HCT116 (cell line): Measurements from ENCODE around the gene CSN1S1. TPM values are rescaled to one million over a fixed set of nuclear protein-coding genes. Genes with fewer than 3 reads are reported as not detected.

Experiments used
- ATAC-seq: fragments of 200-7000 bp; cut with Tn5 transposase; 2 replicates; pipeline ENCODE4 v1.9.1; 2020; ENCODE audit warnings: mild to moderate bottlenecking, moderate library complexity
- BruUV-seq: library from RNA; stranded (reverse); fragments of 400-500 nt; replicated peaks from 2 replicates; lab custom pipeline; 2021; lab: Mats Ljungman, UMichigan
- CTCF ChIA-PET: fragments of 300-600 bp; sonication (Branson Sonifier 250); formaldehyde crosslinking; loops from one replicate; lab custom pipeline; 2021; ENCODE audit warnings: antibody characterized with exemption; lab: Charles Lee
- POLR2A ChIA-PET: fragments of 300-600, 350-600 bp; sonication (Branson Sonifier 250); formaldehyde crosslinking; loops from one replicate; lab custom pipeline; 2021; ENCODE audit warnings: antibody characterized with exemption; lab: Charles Lee
- RAD21 ChIA-PET, 2 experiments: fragments of 300-600 bp; sonication (Branson Sonifier 250); formaldehyde crosslinking; loops; one replicate each; lab custom pipeline; 2023; ENCODE audit warnings: low total read pairs in 2 of 2; ENCODE audit not compliant: uncharacterized antibody in 2 of 2, unreplicated experiment in 2 of 2, low non-redundant PET in 1 of 2; lab: Charles Lee
- DNase-seq: peaks from one replicate; pipeline ENCODE4 v3.0.0-alpha.2; 2010; ENCODE audit warnings: low read depth, low spot score
- H2AFZ ChIP-seq: fragments of 200-600 bp; shearing (Covaris generic), sonication (generic); 2 replicates; pipeline ENCODE4 v1.6.1; 2017; ENCODE audit warnings: low read depth, mixed run types, mixed read lengths, antibody characterized with exemption, low read length; ENCODE audit not compliant: poor library complexity, severe bottlenecking
- H3K27ac ChIP-seq: 2 replicates; pipeline ENCODE4 v1.5.1; 2012; ENCODE audit warnings: low read depth, low read length
- H3K27me3 ChIP-seq: fragments of 200-600 bp; sonication (generic); 2 replicates; pipeline ENCODE4 v1.6.1; 2016; ENCODE audit warnings: mixed run types, low read length, mixed read lengths; ENCODE audit not compliant: insufficient read depth
- H3K36me3 ChIP-seq, 2 experiments: fragments of 200-500 bp in 1 of 2; fragments of 200-600 bp in 1 of 2; sonication (Bioruptor generic) in 1 of 2; sonication (generic) in 1 of 2; 2 replicates each; pipeline versions ENCODE4 v1.5.1 to v1.6.1; 2014 to 2016; ENCODE audit warnings: low read length in 2 of 2, inconsistent platforms in 1 of 2, mixed read lengths in 1 of 2, mixed run types in 1 of 2; ENCODE audit not compliant: insufficient read depth in 2 of 2, control insufficient read depth in 1 of 2
- H3K4me1 ChIP-seq, 2 experiments: fragments of 200-600 bp in 1 of 2; sonication (generic) in 1 of 2; 2 replicates each; pipeline versions ENCODE4 v1.5.1 to v1.6.1; 2012 to 2017; ENCODE audit warnings: low read length in 2 of 2, inconsistent platforms in 1 of 2, mild to moderate bottlenecking in 1 of 2, mixed read lengths in 1 of 2, mixed run types in 1 of 2, moderate library complexity in 1 of 2; ENCODE audit not compliant: insufficient read depth in 2 of 2, control insufficient read depth in 1 of 2
- H3K4me2 ChIP-seq: fragments of 200-600 bp; sonication (generic); 2 replicates; pipeline ENCODE4 v1.6.1; 2017; ENCODE audit warnings: mixed run types, low read length, mixed read lengths
- H3K4me3 ChIP-seq, 2 experiments: fragments of 200-600 bp in 1 of 2; sonication (generic) in 1 of 2; replicated peaks in 1 of 2; 2 replicates each; pipeline ENCODE4 v1.5.1; 2011 to 2016; ENCODE audit warnings: low read length in 2 of 2, control low read depth in 1 of 2, low read depth in 1 of 2, mild to moderate bottlenecking in 1 of 2, mixed read lengths in 1 of 2, mixed run types in 1 of 2
- H3K79me2 ChIP-seq: fragments of 200-600 bp; sonication (generic); 2 replicates; pipeline ENCODE4 v1.6.1; 2017; ENCODE audit warnings: mild to moderate bottlenecking, mixed run types, low read length, moderate library complexity, mixed read lengths; ENCODE audit not compliant: insufficient read depth
- H3K9ac ChIP-seq: fragments of 200-600 bp; sonication (generic); 2 replicates; pipeline ENCODE4 v1.6.1; 2016; ENCODE audit warnings: low read length, mixed read lengths
- H3K9me2 ChIP-seq: fragments of 200-600 bp; sonication (generic), shearing (Covaris generic); 2 replicates; pipeline ENCODE4 v1.6.1; 2017; ENCODE audit warnings: mixed run types, mild to moderate bottlenecking, moderate library complexity; ENCODE audit not compliant: insufficient read depth
- H3K9me3 ChIP-seq, 2 experiments: fragments of 200-500 bp in 1 of 2; fragments of 200-600 bp in 1 of 2; sonication (Bioruptor generic) in 1 of 2; sonication (generic) in 1 of 2; 2 replicates each; pipeline ENCODE4 v1.6.1; 2014 to 2017; ENCODE audit warnings: low read length in 2 of 2, mixed read lengths in 2 of 2, inconsistent platforms in 1 of 2, low read depth in 1 of 2, mild to moderate bottlenecking in 1 of 2, mixed run types in 1 of 2, moderate library complexity in 1 of 2; ENCODE audit not compliant: control insufficient read depth in 1 of 2, insufficient read depth in 1 of 2
- H4K20me1 ChIP-seq: fragments of 200-600 bp; sonication (generic), shearing (Covaris generic); 2 replicates; pipeline ENCODE4 v1.6.1; 2017; ENCODE audit warnings: mixed run types, mild to moderate bottlenecking, moderate library complexity; ENCODE audit not compliant: insufficient read depth
- ATF3 ChIP-seq: IDR thresholded peaks from 2 replicates; pipeline ENCODE4 v1.6.1; 2012
- CEBPB ChIP-seq: IDR thresholded peaks from 2 replicates; pipeline ENCODE4 v1.6.1; 2012; ENCODE audit warnings: low read depth
- EGR1 ChIP-seq: IDR thresholded peaks from 2 replicates; pipeline ENCODE4 v1.6.1; 2012; ENCODE audit warnings: low read depth
- FOSL1 ChIP-seq: IDR thresholded peaks from 2 replicates; pipeline ENCODE4 v1.6.1; 2012; ENCODE audit warnings: low read depth
- POLR2A ChIP-seq: IDR thresholded peaks from 2 replicates; pipeline ENCODE4 v1.7.0; 2011; ENCODE audit warnings: borderline replicate concordance; ENCODE audit not compliant: insufficient read depth, insufficient read length; ENCODE audit errors: extremely low read depth
- RAD21 ChIP-seq: IDR thresholded peaks from 2 replicates; pipeline ENCODE4 v1.6.1; 2012; ENCODE audit warnings: low read depth, mild to moderate bottlenecking
- TCF7L2 ChIP-seq: IDR thresholded peaks from 2 replicates; pipeline ENCODE4 v1.7.0; 2011; ENCODE audit warnings: borderline replicate concordance, inconsistent platforms; ENCODE audit not compliant: insufficient read depth, insufficient read length; ENCODE audit errors: extremely low read depth
- ZBTB33 ChIP-seq: IDR thresholded peaks from 2 replicates; pipeline ENCODE4 v1.6.1; 2011; ENCODE audit warnings: mild to moderate bottlenecking, low read length, moderate library complexity; ENCODE audit not compliant: insufficient replicate concordance; ENCODE audit errors: extremely low read depth
- ZFX ChIP-seq: fragments of 450-650 bp; IDR thresholded peaks from 2 replicates; pipeline ENCODE4 v1.6.1; 2017
- intact Hi-C: fragments of 100-400 bp; cut with micrococcal nuclease; formaldehyde crosslinking; loops from 2 replicates; pipeline ENCODE4 v1.10.0; 2022
- total RNA-seq: library from RNA; stranded (reverse); gene quantifications from one replicate; pipeline ENCODE4 v1.2.1, GENCODE V29; 2021; ENCODE audit not compliant: unreplicated experiment
- TF ChIP-seq, protein P1 (sequence below): IDR thresholded peaks from 2 replicates; pipeline ENCODE4 v1.6.1; 2012
- TF ChIP-seq, protein P2 (sequence below), 3 experiments: fragments of 200-600 bp in 1 of 3; sonication (generic) in 1 of 3; IDR thresholded peaks in 2 of 3; conservative IDR thresholded peaks in 1 of 3; 2 replicates each; pipeline ENCODE4 v1.5.1; 2012 to 2017; ENCODE audit warnings: low read depth in 2 of 3, low read length in 2 of 3, antibody characterized with exemption in 1 of 3, borderline replicate concordance in 1 of 3, control low read depth in 1 of 3, mild to moderate bottlenecking in 1 of 3, mixed read lengths in 1 of 3, mixed run types in 1 of 3, moderate library complexity in 1 of 3; ENCODE audit not compliant: insufficient read depth in 1 of 3

The CSN1S1 gene
- total RNA-seq, 1 experiment from 2014 or later, result not detected

DNA sequence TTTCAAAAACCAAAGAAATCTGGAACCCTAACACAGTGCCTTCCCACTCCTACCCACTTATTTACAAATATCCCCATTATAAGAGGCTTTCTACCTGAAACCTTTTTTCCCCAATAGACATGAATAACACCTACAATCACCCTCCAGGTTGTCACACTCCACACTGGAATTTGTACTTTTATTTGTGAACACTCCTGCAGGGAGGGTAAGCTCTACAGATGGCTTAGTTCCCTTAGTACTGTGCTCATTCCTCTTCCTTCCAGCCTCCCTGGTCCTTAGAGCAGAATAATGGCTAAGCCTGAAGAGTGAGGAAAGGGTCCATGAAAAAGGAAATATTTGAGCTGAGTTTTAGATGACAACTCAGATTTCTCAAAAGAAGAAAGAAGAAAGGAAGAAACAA lies 48.7 kb upstream of the CSN1S1 start:
- no TSS peak for BruUV-seq
- no peaks in the 10 kb centered on the region for H3K79me2 ChIP-seq
- H3K9me3 ChIP-seq, result no peaks in the 10 kb centered on the region
- no peak for TF ChIP-seq ATF3
- H3K9me2 ChIP-seq, result no peaks in the 10 kb centered on the region
- ChIA-PET POLR2A (no interaction called here), CTCF (no interaction called here), RAD21 (no interaction called here)
- H3K4me1 ChIP-seq, result no peaks in the 10 kb centered on the region
- no peak overlapping the region for H3K27ac ChIP-seq
- H2AFZ ChIP-seq, result no peak overlapping the region
- H3K36me3 ChIP-seq, result no peaks in the 10 kb centered on the region
- H3K27me3 ChIP-seq, result no peaks in the 10 kb centered on the region
- no peak overlapping the region for H3K9ac ChIP-seq
- no peak overlapping the region for H3K4me2 ChIP-seq
- H4K20me1 ChIP-seq, result no peaks in the 10 kb centered on the region
- intact Hi-C loops, result loop anchor here (5.0 kb wide), 1 partner anchor 675 kb away; no protein-coding TSS in a partner anchor
- ATAC-seq (no peak), DNase-seq (no peak)
- no peak overlapping the region for H3K4me3 ChIP-seq

GRCh38 chr4:69888336-69888735 lies 42.5 kb upstream of the CSN1S1 start:
- Histone ChIP-seq H3K27me3 (no peaks in the 10 kb centered on the region), H4K20me1 (no peaks in the 10 kb centered on the region), H3K79me2 (no peaks in the 10 kb centered on the region), H3K36me3 (no peaks in the 10 kb centered on the region), H3K9me2 (no peaks in the 10 kb centered on the region), H3K4me1 (no peaks in the 10 kb centered on the region), H2AFZ (no peak overlapping the region), H3K4me2 (no peak overlapping the region), H3K27ac (no peak overlapping the region), H3K9me3 (no peaks in the 10 kb centered on the region), H3K9ac (no peak overlapping the region), H3K4me3 (no peak overlapping the region)
- ChIA-PET CTCF (no interaction called here), POLR2A (no interaction called here), RAD21 (no interaction called here)
- intact Hi-C loops, result no loop called here
- DNase-seq (no peak), ATAC-seq (no peak)
- no TSS peak for BruUV-seq
- TF ChIP-seq FOSL1 (no peak), ZBTB33 (no peak), POLR2A (no peak), RAD21 (no peak), ZFX (no peak), EGR1 (no peak), TCF7L2 (no peak), ATF3 (no peak), CEBPB (no peak)
- TF ChIP-seq, protein P1, sequence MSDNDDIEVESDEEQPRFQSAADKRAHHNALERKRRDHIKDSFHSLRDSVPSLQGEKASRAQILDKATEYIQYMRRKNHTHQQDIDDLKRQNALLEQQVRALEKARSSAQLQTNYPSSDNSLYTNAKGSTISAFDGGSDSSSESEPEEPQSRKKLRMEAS, result no peak
- TF ChIP-seq, protein P2, sequence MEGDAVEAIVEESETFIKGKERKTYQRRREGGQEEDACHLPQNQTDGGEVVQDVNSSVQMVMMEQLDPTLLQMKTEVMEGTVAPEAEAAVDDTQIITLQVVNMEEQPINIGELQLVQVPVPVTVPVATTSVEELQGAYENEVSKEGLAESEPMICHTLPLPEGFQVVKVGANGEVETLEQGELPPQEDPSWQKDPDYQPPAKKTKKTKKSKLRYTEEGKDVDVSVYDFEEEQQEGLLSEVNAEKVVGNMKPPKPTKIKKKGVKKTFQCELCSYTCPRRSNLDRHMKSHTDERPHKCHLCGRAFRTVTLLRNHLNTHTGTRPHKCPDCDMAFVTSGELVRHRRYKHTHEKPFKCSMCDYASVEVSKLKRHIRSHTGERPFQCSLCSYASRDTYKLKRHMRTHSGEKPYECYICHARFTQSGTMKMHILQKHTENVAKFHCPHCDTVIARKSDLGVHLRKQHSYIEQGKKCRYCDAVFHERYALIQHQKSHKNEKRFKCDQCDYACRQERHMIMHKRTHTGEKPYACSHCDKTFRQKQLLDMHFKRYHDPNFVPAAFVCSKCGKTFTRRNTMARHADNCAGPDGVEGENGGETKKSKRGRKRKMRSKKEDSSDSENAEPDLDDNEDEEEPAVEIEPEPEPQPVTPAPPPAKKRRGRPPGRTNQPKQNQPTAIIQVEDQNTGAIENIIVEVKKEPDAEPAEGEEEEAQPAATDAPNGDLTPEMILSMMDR (IDR thresholded peaks at IDR 0.05 in 2 of 3, conservative IDR thresholded peaks at IDR 0.05 in 1 of 3; ENCODE audit: borderline replicate concordance in 1 of 3, insufficient read depth in 1 of 3, low read depth in 2 of 3, low read length in 2 of 3), result no peak
